ENCODE results near the gene DOCK11. TPM values are rescaled to one million over a fixed set of nuclear protein-coding genes. Genes with fewer than 3 reads are reported as not detected.

DOCK11 gene
- total and polyA plus RNA-seq, 2 experiments from 2014 or later = 11.2 to 12.5 TPM

DNA sequence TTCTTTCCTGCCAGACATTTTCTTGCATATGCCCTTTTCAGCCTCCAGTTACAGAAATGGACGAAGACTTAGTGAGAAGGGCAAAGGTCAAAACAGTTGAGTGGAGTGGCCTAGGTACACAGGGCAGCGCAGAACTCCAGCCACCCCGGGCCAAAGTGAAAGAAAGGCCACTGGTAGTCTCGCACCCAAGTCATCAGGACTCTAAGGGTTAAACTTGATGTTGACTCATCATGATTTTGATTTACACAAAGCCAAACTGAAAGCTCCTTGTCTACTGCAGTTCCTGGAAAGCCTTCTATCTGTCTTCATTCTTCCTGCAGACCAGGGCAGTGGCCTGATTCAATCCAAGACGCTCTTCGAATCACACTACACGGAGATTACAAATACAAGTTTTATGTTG is 229.2 kb downstream of the DOCK11 start:
- no peak overlapping the region for H3K27ac ChIP-seq
- H3K4me3 ChIP-seq = no peak overlapping the region
- H3K9me3 ChIP-seq (ENCODE audit: low read depth) = no peaks in the 10 kb centered on the region
- TF ChIP-seq, protein P1, sequence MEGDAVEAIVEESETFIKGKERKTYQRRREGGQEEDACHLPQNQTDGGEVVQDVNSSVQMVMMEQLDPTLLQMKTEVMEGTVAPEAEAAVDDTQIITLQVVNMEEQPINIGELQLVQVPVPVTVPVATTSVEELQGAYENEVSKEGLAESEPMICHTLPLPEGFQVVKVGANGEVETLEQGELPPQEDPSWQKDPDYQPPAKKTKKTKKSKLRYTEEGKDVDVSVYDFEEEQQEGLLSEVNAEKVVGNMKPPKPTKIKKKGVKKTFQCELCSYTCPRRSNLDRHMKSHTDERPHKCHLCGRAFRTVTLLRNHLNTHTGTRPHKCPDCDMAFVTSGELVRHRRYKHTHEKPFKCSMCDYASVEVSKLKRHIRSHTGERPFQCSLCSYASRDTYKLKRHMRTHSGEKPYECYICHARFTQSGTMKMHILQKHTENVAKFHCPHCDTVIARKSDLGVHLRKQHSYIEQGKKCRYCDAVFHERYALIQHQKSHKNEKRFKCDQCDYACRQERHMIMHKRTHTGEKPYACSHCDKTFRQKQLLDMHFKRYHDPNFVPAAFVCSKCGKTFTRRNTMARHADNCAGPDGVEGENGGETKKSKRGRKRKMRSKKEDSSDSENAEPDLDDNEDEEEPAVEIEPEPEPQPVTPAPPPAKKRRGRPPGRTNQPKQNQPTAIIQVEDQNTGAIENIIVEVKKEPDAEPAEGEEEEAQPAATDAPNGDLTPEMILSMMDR (IDR thresholded peaks at IDR 0.05; ENCODE audit: low read depth, low read length) = no peak
- DNase-seq (ENCODE audit: low read depth in 1 of 2, low spot score in 1 of 2) = peak in 1 of 2 donors; percentile 55
- H3K4me1 ChIP-seq (ENCODE audit: low read depth) = no peaks in the 10 kb centered on the region
- no peaks in the 10 kb centered on the region for H3K27me3 ChIP-seq
- H3K36me3 ChIP-seq = no peaks in the 10 kb centered on the region

DNA sequence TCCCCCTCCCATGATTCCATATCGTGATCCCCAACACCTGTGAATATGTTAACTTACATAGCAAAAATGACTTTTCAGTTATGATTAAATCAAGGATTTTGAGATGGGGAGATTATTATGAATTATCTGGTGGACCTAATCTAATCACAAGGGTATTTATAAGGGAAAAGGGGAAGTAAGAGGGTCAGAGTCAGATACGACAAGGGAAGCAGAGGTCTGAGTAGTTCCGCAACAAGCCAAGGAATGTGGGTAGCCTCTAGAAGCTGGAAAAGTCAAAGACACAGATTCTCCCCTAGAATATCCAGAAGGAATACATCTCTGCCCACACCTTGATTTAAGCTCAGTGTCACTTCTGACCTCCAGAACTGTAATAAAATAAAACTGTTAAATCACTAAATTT is 230.8 kb downstream of the DOCK11 start:
- Histone ChIP-seq H3K27me3 (no peaks in the 10 kb centered on the region), H3K36me3 (no peaks in the 10 kb centered on the region), H3K27ac (no peak overlapping the region), H3K4me1 (ENCODE audit: low read depth) (no peaks in the 10 kb centered on the region), H3K4me3 (no peak overlapping the region), H3K9me3 (ENCODE audit: low read depth) (no peaks in the 10 kb centered on the region)
- TF ChIP-seq, protein P1 (IDR thresholded peaks at IDR 0.05; ENCODE audit: low read depth, low read length) = no peak
- no peak for DNase-seq (ENCODE audit: low read depth in 1 of 2, low spot score in 1 of 2)

DNA sequence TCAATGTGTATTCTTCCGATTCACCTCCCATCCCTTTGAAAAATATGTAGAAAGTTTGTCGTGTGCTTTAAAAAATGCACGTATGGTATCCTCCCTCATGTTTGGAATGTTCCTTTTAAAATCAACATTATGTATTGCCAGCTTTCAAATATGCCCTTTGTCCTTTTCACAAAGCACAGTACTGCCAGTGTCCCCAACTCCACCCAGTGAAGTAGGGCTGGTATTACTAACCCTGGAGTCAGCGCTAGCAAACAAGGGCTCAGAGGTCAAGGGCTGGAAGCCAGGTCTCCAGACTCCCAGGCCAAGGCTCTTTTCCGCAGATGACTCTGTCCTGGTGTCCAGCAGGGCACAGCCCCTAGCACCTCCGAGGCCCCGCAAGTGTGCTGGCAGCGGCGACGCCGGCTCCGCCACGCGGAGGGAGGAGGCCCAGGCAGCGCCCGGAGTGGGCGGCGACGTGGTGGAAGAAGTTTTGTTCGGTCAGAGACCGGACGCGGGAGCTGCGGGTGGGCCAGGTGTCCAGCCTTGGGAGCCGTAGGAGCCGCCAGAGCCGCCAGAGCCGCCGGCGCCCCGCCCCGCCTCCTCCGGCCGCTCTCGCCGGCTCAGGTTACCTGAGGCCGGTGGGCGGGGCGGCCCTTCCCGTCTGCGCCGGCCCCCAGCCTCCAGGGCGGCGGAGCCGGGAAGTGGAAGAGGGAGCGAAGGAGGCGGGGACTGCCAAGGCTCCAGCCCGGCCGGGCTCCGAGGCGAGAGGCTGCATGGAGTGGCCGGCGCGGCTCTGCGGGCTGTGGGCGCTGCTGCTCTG is 231.5 kb downstream of the DOCK11 start, which contains the start of gene IL13RA1:
IL13RA1 (plus strand) TSS at position 720 of the 799 bp plus-strand sequence; CDS start at position 753, 33 bp downstream.
- Histone ChIP-seq H3K27ac (peak within 1 kb of the TSS; percentile 90), H3K9me3 (ENCODE audit: low read depth) (no peaks in the 10 kb centered on the region), H3K27me3 (no peaks in the 10 kb centered on the region), H3K4me1 (ENCODE audit: low read depth) (no peaks in the 10 kb centered on the region), H3K4me3 (peak within 1 kb of the TSS; percentile 80), H3K36me3 (no peaks in the 10 kb centered on the region)
- TF ChIP-seq, protein P1 (IDR thresholded peaks at IDR 0.05; ENCODE audit: low read depth, low read length) = no peak
- DNase-seq (ENCODE audit: low read depth in 1 of 2, low spot score in 1 of 2) = peak; percentile 90 to 92

DNA sequence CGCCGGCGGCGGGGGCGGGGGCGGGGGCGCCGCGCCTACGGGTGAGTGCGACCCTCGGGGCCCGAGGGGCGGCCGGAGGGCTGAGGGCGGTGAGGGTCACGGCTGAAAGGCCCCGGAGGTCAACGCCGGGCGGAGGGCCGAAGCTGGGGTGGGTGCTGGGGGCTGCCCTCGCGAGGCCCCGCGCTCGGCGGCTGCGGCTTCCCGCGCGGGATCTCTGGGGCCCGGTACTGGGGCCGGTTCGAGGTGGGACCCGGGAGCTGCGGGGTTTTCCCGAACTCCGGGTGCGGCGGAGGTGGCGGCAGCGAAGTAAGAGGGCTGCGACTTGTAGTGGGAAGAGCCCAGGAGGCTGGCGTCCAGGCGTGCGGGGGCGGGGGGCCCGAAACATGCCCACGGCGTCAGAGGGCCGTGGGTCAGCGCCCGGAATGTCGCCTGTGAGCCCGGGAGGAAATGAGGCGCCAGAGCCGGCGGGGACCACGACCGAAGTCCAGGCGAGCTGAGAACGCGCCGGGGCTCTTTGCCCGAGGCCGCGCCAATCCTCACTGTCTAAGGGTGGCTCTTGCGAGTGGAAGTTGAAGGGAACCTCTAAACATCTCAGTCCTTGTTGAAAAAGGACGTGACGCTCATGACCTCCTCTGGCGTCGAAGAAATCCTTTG is 232.2 kb downstream of the DOCK11 start:
- H3K4me1 ChIP-seq (ENCODE audit: low read depth) = no peaks in the 10 kb centered on the region
- DNase-seq (ENCODE audit: low read depth in 1 of 2, low spot score in 1 of 2) = peak; percentile 39 to 56

DNA sequence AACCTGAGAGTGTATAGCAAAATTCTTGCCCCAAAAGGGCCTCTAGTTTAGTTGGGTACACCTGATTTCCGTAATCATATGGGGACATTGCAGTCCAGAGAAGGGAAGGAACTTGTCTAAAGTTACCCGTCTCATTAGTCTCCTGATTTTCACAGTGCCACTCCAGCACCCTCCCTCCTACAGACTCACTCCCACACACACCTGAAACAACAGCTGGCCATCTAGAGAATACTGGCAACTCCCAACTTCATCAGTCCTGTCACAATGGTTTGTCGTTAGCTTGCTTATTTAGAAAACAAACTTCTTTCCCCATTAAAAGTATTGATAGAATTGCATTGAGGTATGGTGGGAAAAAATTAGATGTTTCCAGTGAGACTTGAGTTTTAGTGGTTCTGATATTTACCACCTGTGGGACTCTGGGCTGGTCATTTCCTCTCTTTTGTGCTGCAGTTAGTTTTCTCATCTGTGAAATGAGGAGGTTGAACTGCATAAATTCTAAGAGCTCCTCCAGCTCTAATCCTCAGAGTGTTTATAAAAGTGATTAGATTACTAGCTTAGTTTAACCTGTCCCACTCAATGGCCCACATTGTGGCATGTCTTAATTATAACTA is 233.5 kb downstream of the DOCK11 start:
- TF ChIP-seq, protein P1 (IDR thresholded peaks at IDR 0.05; ENCODE audit: low read depth, low read length) = no peak
- Histone ChIP-seq H3K27me3 (no peaks in the 10 kb centered on the region), H3K27ac (no peak overlapping the region), H3K4me3 (no peak overlapping the region), H3K9me3 (ENCODE audit: low read depth) (no peaks in the 10 kb centered on the region), H3K4me1 (ENCODE audit: low read depth) (no peaks in the 10 kb centered on the region), H3K36me3 (no peaks in the 10 kb centered on the region)
- DNase-seq (ENCODE audit: low read depth in 1 of 2, low spot score in 1 of 2) = no peak

More for the DNA sequence above, 232.2 kb downstream of the DOCK11 start:
- no peaks in the 10 kb centered on the region for H3K27me3 ChIP-seq
- H3K36me3 ChIP-seq = no peaks in the 10 kb centered on the region
- H3K9me3 ChIP-seq (ENCODE audit: low read depth) = no peaks in the 10 kb centered on the region
- H3K27ac ChIP-seq = peak overlapping the region; percentile 90
- peak overlapping the region; percentile 80 for H3K4me3 ChIP-seq
- TF ChIP-seq, protein P1 (IDR thresholded peaks at IDR 0.05; ENCODE audit: low read depth, low read length) = no peak

Data from cardiac muscle cell (in vitro differentiated cells and primary cell).